ENCODE data around the gene PNMT.

- peak; percentile 41 for TF ChIP-seq CTCF (IDR thresholded peaks at IDR 0.05; ENCODE audit: poor library complexity, severe bottlenecking)
- TF ChIP-seq RAD21 (conservative IDR thresholded peaks at IDR 0.05): no peak
- no peak for TF ChIP-seq SMC3 (conservative IDR thresholded peaks at IDR 0.05; ENCODE audit: poor library complexity)
These were observed 19.6 kb downstream of the PNMT start, which contains the start of gene PGAP3 for GRCh38 chr17:39687546-39688474.

Data from neural cell (in vitro differentiated cells).